Urothelium cell line (cell line): Measurements from ENCODE around the gene ITGB3.

ENCODE experiments used
- DNase-seq: peaks from one replicate; pipeline ENCODE4 v3.0.0; 2011; ENCODE audit warnings: low spot score, mixed read lengths
- FAIRE-seq: peaks from 2 replicates; lab custom pipeline; 2011; peaks lifted over from hg19 to GRCh38; lab: Jason Lieb, UNC

ITGB3 gene

DNA sequence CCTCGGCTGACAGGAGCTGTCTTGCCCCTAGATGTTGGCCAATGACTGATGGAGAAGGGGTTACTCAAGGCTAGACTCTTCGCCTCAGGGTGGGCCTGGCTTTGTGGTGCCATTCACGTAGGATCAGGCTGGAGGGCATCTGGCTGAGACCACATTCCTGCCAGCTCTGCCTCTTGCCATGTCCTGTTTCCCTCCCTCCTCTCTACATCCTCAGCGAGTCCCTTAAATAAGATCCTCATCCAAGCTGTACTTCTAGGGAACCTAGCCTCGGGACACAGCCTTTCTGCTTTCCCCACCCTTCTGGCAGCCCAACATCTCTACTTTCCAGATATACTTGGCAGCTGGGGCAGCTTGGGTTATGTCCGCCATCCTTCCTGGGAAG lies 42.2 kb downstream of the ITGB3 start:
- FAIRE-seq (no peak), DNase-seq (no peak)

DNA sequence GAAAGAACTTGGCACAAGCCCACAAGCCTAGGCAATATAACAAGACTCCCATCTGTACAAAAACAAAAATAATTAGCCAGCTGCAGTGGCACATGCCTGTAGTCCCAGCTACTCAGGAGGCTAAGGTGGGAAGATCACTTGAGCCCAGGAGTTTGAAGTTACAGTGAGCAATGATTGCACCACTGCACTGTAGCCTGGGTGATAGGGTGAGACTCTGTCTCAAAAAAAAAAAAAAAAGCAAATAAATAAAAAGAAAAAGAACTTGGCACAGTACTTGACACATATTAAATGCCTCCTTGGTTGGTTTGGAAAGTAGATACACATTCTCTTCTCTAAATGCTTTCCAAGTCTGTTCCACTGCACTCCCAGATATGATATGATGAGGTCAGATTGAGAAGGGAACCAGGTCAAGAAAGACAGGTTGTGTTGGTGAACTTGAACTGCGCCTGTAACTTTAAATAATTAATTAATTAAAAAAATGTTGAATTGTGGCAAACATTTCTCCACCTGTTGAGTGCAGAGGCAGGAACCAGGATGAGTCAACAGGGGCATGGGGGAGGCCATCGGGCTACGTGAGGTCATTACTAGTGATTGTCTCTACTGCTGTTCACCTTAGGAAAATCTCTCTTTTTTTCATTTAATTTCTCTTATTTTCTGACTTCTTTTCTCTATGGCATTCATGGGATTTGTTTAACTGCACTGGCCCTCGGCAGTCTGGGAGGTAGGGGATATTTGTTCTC lies 44.2 kb downstream of the ITGB3 start:
- no peak for FAIRE-seq
- DNase-seq, result peak; percentile 69

DNA sequence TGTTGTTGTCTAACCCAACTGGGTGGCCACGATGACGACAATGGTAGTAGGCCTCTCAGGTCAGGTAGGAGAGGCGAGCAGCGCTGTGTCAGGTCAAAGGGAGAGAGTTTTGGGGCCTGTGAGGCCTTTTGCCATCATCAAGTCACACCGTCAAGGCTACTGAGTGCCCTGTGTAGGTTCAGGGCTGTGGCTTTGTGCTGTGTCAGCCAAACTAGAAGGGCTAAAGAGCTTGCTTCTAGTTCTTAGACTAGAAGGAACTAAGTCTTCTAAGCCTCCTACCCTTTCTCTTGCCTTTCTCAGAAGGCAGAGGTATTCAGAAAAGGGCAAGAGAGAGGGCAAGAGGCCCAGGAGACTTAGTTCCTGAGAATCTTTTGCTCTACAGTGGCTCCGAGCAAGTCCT lies 45.1 kb downstream of the ITGB3 start:
- DNase-seq (no peak), FAIRE-seq (no peak)

DNA sequence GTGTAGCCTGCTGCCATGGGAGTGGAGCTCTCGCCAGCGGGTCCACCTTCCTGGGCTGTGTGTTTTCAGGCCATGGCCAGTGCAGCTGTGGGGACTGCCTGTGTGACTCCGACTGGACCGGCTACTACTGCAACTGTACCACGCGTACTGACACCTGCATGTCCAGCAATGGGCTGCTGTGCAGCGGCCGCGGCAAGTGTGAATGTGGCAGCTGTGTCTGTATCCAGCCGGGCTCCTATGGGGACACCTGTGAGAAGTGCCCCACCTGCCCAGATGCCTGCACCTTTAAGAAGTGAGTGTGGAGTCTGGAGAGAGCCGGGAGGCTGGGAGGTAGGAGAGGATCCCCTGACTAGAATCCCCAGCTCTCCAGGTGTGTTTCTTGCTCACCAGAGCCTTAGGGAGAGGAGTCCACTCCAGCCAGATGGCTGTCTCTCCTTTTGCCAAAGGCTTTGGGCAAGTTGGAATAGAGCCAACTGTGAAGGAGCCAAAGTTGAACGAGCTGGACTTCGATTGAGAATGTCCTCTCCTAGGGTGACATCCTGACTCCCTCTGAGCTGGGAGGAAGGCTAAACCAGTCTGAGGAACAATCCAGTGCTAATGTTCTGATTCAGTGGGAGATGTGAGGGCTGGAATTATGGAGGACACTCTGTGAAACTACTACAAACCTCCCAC lies 45.7 kb downstream of the ITGB3 start:
- no peak for FAIRE-seq

DNA sequence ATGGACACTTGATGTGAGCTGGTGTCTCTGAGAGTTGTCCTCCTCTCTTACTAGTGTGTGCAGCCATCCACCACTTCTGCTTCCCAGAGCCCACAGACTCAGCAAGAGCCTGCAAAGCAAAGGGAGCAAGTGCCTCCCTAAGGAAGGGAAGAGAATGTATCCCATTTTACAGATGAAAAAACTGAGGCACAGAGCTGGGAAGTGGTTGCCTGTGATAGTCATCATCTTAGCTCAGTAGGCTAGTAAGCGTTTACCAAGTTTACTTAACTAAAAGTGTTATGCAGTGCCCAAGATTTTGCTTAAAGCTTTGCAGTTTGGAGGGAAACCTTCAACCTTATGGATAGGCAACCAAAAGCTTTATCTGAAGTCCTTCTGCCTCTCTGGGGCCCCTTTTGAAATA lies 47.1 kb downstream of the ITGB3 start:
- DNase-seq, result no peak
- FAIRE-seq, result no peak

More for the DNA sequence above, 45.7 kb downstream of the ITGB3 start:
- no peak for DNase-seq

DNA sequence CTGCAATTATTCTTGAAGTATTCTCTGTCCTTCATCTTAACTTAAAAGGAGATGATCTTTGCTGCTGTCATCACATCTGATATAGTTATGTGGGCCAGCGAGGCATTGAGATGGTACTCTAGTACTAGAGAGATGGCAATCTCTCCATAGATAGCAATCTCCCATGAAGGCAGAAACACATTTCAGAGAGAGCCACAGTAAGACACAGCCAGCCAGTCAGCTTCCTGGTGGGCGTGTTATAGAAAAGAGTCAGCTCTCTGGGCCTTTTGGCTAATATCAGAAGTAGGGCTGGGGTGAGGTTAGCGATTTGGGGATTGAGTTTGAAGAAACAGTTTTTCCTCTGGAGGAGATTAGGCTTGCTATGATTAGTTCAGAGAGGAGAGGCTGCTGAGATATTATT lies 47.5 kb downstream of the ITGB3 start:
- FAIRE-seq, result no peak
- DNase-seq, result no peak

DNA sequence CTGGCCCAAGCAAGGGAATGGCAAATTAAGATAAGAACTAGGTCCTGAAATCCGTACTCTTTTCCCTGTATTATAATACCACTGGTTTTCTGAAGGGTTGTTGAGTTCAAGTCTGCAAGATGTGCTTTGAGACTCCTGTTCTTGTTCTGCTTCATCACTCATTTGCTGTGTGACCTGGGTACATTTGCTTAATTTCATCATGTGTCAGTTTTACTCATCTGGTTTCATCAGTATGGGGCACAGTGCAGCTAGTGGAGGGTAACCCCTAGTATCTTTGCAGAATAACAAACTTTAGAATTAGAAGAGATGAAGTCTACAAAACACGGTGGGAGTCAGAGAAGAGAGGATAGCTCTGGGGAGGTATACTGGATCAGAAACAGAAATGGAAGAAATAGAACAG lies 48.2 kb downstream of the ITGB3 start:
- FAIRE-seq, result no peak
- DNase-seq, result no peak

DNA sequence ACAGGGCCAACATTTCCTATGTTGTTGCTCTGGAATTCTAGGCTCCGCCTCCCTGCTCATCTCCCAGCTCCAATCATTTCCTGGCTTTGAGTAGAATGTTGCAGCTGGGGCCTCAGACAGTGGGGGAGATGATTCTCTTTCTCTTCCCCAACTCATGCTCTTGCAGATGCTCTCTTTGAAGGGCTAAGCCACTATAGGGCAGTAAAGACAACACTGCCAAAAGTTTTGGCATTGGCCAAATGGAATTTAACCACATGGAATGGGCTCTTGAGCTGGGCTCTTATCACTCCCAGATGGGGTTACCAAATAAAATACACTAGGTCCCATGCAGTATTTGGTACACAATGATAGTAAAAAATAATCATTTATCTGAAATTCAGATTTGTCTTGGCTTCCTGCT lies 50.6 kb downstream of the ITGB3 start:
- DNase-seq (no peak), FAIRE-seq (no peak)

DNA sequence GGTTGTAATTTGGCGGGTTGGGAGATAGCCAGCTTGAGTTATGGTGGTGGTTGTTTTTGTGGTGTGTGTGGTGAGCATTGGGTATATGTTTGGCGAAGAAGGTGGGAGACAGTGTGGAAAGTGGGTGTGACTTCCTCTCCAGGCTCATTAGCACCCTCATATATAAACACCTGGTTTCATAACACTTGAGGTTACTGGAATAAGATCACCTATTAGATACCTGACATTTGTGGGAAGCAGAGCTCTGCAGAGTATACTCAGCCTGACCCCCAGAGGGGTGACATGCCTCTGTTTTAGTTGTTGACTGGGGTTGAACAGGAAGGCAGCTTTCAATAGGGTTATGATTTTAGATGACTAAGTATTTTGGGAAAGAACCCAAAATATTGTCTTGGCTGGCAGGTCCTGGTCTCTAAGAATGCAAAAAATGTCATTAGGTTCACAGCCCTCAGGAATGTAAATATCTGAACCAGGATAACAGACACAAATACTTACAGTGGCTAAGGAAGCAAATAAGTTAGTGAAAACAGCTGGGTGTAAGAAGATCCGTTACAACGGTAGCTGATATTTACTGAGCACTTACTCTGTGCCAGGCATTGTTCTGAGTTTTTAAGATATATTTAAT lies 51.8 kb downstream of the ITGB3 start:
- DNase-seq, result peak; percentile 85

DNA sequence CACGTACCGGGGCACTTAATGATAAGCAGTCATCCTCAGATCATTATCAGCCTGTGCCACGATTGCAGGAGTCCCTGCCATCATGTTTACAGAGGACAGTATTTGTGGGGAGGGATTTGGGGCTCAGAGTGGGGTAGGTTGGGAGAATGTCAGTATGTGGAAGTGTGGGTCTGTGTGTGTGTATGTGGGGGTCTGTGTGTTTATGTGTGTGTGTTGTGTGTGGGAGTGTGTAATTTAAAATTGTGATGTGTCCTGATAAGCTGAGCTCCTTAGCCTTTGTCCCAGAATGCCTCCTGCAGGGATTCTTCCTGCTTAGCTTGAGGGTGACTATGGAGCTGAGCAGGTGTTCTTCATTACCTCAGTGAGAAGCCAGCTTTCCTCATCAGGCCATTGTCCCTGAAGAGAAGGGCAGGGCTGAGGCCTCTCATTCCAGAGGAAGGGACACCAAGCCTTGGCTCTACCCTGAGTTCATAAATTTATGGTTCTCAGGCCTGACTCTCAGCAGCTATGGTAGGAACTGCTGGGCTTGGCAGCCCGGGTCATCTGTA lies 56.6 kb downstream of the ITGB3 start:
- FAIRE-seq (no peak), DNase-seq (no peak)

More for the DNA sequence above, 51.8 kb downstream of the ITGB3 start:
- FAIRE-seq, result peak; percentile 62

DNA sequence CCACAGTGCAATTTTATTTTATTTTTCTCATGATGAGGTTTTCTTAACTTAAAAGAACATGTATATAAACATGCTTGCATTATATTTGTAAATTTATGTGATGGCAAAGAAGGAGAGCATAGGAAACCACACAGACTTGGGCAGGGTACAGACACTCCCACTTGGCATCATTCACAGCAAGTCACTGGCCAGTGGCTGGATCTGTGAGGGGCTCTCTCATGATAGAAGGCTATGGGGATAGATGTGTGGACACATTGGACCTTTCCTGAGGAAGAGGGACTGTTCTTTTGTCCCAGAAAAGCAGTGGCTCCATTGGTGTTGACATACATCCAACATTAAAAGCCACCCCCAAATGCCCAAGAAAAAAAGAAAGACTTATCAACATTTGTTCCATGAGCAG lies 57.8 kb downstream of the ITGB3 start:
- FAIRE-seq (no peak), DNase-seq (no peak)

DNA sequence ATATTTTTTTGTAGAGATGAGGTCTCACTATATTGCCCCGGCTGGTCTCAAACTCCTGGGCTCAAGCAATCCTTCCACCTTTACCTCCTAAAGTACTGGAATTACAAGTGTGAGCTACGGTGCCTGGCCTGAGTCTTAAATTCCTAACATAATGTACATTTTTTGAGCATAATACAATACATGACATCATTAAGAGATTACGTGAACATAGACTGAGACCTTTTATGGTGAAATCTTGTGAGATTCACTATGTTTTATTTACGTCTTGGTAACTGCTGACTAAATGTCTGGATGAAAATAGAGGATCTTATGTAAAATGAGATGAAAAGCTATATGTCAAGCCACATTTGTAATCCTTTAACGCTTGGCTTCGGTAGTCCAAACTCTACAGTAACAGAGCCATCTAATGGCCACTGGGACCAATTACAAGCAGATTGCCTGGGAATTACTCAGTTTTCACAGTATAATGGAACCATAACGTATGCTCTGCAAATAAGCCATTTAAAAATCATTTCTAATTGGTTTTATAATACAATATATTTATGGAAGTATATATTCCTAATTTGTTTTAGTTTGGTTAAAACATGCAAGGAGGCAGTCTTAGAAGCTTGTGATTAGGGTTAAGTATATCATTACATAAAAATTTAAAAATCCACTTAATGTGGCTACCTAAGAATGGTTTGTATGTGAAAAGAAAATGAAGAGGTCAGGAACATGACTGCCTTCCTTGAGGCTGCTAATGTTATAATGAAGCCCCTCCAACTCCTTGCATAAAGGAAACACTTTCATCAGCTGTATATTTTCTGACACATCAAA lies 62.0 kb downstream of the ITGB3 start:
- FAIRE-seq (peak; percentile 37), DNase-seq (peak; percentile 69)

DNA sequence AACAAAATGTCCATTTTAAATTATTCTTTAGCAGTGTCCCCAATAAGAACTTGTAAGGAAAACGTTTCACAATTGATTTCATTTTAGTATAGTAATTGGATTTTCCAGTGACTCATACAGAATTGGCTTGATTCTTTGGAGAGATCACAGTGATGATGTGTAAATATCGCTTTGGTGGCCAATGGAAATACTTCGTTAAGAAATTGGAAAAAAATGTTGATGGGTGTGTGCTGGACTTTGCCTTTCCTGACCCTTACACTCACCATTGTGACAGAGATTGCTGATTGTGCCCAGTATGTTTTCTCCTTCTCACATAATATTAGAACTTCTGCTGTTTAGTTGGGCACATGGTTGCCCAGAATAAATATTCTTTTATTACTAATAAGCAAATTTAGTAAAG lies 62.7 kb downstream of the ITGB3 start:
- no peak for DNase-seq
- no peak for FAIRE-seq

DNA sequence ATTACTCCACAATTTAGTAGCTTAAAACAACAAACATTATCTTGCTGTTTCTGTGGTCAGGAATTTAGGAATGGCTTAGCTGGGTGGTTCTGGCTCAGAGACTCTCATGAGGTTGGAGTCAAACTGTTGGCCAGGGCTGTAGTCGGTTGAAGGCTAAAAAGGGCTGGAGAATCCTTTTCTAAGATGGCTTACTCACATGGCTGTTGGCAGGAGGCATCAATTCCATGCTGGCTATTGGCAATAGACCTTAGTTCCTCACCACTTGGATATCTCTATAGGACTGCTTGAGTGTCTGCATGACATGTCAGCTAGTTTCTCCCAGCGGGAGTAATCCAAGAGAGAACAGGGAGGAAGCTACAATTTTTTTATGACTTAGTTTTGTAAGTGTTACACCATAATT lies 63.5 kb downstream of the ITGB3 start:
- FAIRE-seq (no peak), DNase-seq (no peak)

DNA sequence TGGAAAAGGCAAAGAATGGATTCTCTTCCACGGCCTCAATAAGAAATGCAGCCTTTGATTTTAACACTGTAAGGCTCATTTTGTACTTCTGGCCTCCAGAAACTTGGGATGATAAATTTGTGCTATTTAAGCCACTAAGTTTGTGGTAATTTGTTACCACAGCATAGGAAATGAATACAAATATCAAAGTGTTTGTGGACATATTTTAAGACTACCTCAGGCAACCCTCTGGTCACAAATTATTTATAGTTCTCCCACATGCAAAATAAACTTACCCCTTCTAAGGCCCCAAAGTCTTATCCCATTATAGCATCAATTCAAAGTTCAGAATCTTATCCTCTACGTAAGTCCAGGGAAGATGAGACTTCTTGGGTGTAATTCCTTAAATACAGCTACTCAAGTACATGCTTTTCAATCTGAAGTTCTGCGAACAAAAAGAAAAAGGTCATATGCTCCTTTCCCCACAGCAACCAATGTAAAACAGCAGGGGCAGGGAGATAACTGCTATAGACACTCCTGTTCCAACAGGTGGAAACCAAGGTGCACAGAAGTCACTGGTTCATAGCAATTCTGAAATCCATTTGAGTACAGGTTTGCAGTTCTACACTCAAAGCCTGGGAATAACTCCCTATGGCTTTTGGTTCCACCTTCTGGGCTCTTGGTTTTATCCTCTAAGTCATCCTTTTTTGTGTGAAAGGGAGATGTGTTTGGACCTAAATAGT lies 64.7 kb downstream of the ITGB3 start:
- no peak for DNase-seq
- FAIRE-seq, result no peak

DNA sequence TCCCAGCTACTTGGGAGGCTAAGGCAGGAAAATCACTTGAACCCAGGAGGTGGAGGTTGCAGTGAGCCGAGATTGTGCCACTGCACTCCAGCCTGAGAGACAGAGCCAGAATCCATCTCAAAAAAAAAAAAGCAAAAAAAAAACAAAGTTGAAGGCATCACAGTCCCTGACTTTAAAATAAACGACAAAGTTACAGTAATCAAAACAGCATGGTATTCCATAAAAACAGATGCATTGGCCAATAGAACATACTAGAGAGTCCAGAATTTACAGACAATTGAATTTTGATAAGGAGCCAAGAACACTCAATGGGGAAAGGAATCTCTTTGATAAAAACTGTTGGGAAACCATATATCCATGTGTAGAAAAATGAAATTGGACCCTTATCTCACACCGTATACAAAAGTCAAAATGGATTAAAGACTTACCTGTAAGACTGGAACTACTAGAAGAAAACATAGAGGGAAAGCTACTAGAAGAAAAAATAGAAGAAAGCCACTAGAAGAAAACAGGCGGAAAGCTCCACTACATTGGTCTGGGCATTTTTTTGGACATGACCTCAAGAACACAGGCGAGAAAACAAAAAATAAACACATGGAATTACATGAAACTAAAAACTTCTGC lies 67.4 kb downstream of the ITGB3 start:
- FAIRE-seq, result no peak
- no peak for DNase-seq

DNA sequence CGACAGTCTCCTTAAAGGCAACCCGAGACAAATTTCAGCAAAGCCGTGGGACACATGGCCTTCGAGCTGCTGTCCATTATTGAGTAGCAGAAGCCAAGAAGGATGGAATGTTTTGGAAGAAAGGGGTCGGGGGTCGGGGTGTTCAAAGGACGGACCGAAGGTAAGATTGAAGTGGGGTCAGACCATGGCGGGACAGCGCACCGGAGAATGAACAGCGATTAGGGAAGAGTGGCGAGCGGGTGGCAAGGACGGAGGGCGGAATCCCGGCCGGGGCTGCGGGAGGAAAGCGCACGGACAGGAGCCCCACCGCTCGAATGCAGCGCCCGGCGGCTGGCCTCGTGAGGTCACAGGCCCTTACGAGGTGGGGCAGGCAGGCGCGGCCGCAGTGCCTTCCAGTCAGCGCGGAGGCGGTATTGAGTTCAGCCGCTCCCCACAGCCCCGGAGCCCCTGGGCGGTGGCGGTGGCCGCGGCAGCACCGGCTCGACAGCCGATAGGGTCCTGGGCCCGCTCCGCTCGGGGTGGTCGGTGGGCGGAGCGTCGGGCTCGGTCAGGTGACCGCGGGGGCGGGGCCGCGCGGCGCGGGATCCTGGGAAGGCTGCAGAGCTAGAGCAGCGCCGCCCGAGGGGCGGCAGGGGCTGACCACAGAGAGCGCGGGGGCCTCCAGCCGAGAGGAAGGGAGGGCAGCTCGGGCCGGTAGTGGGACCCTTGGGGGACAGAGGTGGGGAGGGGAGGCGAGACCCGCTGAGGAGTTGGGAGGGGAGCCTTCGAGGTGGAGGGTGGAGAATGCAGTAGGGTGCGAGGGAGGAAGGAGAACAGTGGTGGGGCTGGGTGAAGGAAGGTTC lies 70.0 kb downstream of the ITGB3 start, which contains the start of gene EFCAB13:
EFCAB13 (plus strand) TSS at position 574 of the 842 bp plus-strand sequence. CDS start 4,399 bp downstream, outside the sequence.
- FAIRE-seq (peak; percentile 59), DNase-seq (peak; percentile 92)

DNA sequence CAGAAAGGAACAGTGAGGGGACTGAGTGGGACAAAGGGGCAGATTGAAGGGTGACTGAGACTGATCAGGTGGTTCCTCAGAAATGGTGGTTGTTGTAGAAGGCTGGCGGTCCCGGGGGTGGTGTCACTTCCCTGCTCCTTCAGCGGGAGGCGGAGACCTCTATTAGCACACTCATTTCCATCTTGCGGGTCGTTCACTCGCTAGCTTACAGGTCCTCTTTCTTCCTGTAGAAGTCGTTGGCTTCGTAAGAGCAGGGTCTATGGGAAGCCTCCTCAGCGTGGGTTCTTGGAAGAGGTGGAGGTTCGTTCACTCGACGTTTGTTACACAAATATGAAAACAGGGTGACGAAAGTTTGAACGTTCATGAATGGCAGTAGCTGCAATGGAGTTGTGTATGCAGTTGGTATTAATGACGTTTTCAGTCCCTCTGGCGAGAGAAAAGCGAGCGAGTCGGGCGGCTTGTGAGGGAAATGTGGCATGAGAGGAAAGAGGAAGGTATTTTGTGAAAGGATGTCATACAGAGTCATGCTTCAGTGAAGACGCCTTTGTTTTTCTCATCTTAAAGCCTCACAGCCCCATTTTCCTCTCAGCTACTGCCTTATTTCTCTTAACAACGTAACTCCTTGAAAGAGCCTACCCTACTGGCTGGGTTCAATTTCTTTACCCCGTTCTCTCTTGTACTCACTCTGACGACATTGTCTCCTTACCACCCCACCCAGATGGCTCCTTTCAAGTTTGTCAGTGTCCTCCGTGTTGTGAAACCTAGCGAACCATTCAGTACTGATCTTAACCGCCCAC lies 70.8 kb downstream of the ITGB3 start:
- DNase-seq (no peak), FAIRE-seq (no peak)
